Gastroesophageal sphincter (tissue), 4 donors: Measurements from ENCODE around the gene LRRC28. TPM values are rescaled to one million over a fixed set of nuclear protein-coding genes. Genes with fewer than 3 reads are reported as not detected.

Source experiments
- ATAC-seq: fragments of 150-250 bp; one replicate; pipeline ENCODE4 v1.9.1; 2016; ENCODE audit warnings: mild to moderate bottlenecking, moderate library complexity
- H3K27ac ChIP-seq, 4 donors: fragments of 200-600 bp; sonication (generic) in 3 of 4; 1 replicate in 3 of 4; 2 replicates in 1 of 4; pipeline ENCODE4 v1.5.1; 2016 to 2019
- H3K27me3 ChIP-seq: fragments of 200-600 bp; sonication (generic); one replicate; pipeline ENCODE4 v1.5.1; 2019
- H3K36me3 ChIP-seq, 2 donors: fragments of 200-600 bp; sonication (generic); one replicate each; pipeline ENCODE4 v1.5.1; 2019; ENCODE audit warnings: control low read depth in 1 of 2
- H3K4me1 ChIP-seq, 3 donors: fragments of 200-600 bp; sonication (generic); 1 replicate in 2 of 3; 2 replicates in 1 of 3; pipeline ENCODE4 v1.5.1; 2016 to 2019; ENCODE audit warnings: control low read depth in 2 of 3
- H3K4me3 ChIP-seq, 2 donors: fragments of 200-600 bp; sonication (generic); one replicate each; pipeline ENCODE4 v1.5.1; 2019; ENCODE audit warnings: mild to moderate bottlenecking in 1 of 2, moderate library complexity in 1 of 2
- H3K9me3 ChIP-seq, 3 donors: fragments of 200-600 bp; sonication (generic); one replicate each; pipeline ENCODE4 v1.5.1; 2017 to 2019; ENCODE audit warnings: control low read depth in 2 of 3
- EP300 ChIP-seq: sonication (generic); formaldehyde crosslinking; IDR thresholded peaks from one replicate; pipeline ENCODE4 v1.6.1; 2017; ENCODE audit warnings: antibody characterized with exemption, mild to moderate bottlenecking
- POLR2A ChIP-seq, 2 donors: fragments of 450-650 bp; IDR thresholded peaks; one replicate each; pipeline ENCODE4 v1.6.1; 2017; ENCODE audit warnings: antibody characterized with exemption in 2 of 2, mild to moderate bottlenecking in 2 of 2, moderate library complexity in 1 of 2
- POLR2AphosphoS5 ChIP-seq: sonication (generic); formaldehyde crosslinking; IDR thresholded peaks from one replicate; pipeline ENCODE4 v1.6.1; 2017; ENCODE audit warnings: antibody characterized with exemption
- WGBS, 2 donors: methylation state at CpG; one replicate each; pipeline ENCODE4 v1.1.5; 2018; ENCODE audit warnings: low coverage in 1 of 2; 5-methylcytosine and 5-hydroxymethylcytosine counted together
- total RNA-seq, 4 donors: library from RNA; depleted of rRNA; stranded (reverse); fragments of >200 nt; gene quantifications; one replicate each; pipeline ENCODE4 v1.1.0, GENCODE V29; 2016
- TF ChIP-seq, protein P1 (sequence below), 4 experiments: fragments of 200-600 bp in 2 of 4; fragments of 450-650 bp in 2 of 4; sonication (generic) in 1 of 4; IDR thresholded peaks; one replicate each; pipeline ENCODE4 v1.5.1; 2017 to 2019; ENCODE audit warnings: antibody characterized with exemption in 4 of 4, mild to moderate bottlenecking in 2 of 4, moderate library complexity in 2 of 4

The LRRC28 gene
- total RNA-seq, 4 donors from 2014 or later: 26.1 to 47.2 (median 28.5) TPM

DNA sequence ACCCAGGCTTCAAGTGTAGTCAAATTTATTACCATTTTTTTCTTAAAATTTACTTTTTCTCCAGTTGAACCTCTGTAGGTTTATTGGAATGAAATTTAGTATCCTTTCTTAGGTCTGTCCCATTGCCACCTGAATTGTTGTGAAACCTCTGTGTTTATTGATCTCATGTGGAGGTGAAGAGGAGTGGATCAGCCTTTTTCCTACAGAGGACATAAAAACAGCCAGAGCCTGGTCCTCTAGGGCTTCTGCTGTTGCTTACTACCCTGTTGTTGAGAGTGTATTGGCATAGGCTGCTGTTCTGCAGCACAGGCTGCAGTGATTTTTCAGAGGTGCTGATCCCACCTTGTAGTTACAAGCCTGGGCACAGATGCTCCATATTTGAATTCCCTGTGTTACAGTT, 44.6 kb downstream of the LRRC28 start:
- ATAC-seq: no peak
- no peaks in the 10 kb centered on the region for H3K27me3 ChIP-seq
- peaks cover 0 to 9% of the 10 kb centered on the region in 2 donors for H3K36me3 ChIP-seq
- peak overlapping the region in 2 of 4 donors; percentile 7 to 25 for H3K27ac ChIP-seq
- H3K4me1 ChIP-seq: peaks cover 0 to 19% (median 0%) of the 10 kb centered on the region in 3 donors
- H3K4me3 ChIP-seq: no peak overlapping the region
- TF ChIP-seq POLR2A (IDR thresholded peaks at IDR 0.05) (no peak), EP300 (no peak), POLR2AphosphoS5 (no peak)
- TF ChIP-seq, protein P1, sequence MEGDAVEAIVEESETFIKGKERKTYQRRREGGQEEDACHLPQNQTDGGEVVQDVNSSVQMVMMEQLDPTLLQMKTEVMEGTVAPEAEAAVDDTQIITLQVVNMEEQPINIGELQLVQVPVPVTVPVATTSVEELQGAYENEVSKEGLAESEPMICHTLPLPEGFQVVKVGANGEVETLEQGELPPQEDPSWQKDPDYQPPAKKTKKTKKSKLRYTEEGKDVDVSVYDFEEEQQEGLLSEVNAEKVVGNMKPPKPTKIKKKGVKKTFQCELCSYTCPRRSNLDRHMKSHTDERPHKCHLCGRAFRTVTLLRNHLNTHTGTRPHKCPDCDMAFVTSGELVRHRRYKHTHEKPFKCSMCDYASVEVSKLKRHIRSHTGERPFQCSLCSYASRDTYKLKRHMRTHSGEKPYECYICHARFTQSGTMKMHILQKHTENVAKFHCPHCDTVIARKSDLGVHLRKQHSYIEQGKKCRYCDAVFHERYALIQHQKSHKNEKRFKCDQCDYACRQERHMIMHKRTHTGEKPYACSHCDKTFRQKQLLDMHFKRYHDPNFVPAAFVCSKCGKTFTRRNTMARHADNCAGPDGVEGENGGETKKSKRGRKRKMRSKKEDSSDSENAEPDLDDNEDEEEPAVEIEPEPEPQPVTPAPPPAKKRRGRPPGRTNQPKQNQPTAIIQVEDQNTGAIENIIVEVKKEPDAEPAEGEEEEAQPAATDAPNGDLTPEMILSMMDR (IDR thresholded peaks at IDR 0.05): no peak
- H3K9me3 ChIP-seq: no peaks in the 10 kb centered on the region

GRCh38 chr15:99296386-99296785, 45.1 kb downstream of the LRRC28 start:
- peaks cover 0 to 9% of the 10 kb centered on the region in 2 donors for H3K36me3 ChIP-seq
- H3K4me3 ChIP-seq: no peak overlapping the region
- ATAC-seq: no peak
- H3K27me3 ChIP-seq: no peaks in the 10 kb centered on the region
- TF ChIP-seq POLR2AphosphoS5 (no peak), EP300 (no peak), POLR2A (IDR thresholded peaks at IDR 0.05) (no peak)
- TF ChIP-seq, protein P1 (IDR thresholded peaks at IDR 0.05): no peak
- H3K9me3 ChIP-seq: no peaks in the 10 kb centered on the region
- peaks cover 0 to 19% (median 0%) of the 10 kb centered on the region in 3 donors for H3K4me1 ChIP-seq
- 25 to 73% methylated on average over 2 of the region's 2 CpGs for WGBS, 2 donors
- peak overlapping the region in 3 of 4 donors; percentile 7 to 46 (median 25) for H3K27ac ChIP-seq

- TF ChIP-seq, protein P1 (IDR thresholded peaks at IDR 0.05): no peak
- TF ChIP-seq POLR2AphosphoS5 (no peak), EP300 (no peak), POLR2A (IDR thresholded peaks at IDR 0.05) (no peak)
- no peak overlapping the region for H3K27ac ChIP-seq
- H3K36me3 ChIP-seq: no peaks in the 10 kb centered on the region
- no peaks in the 10 kb centered on the region for H3K9me3 ChIP-seq
- ATAC-seq: no peak
- no peak overlapping the region for H3K4me3 ChIP-seq
- no peaks in the 10 kb centered on the region for H3K27me3 ChIP-seq
- WGBS, 2 donors: 47 to 70% methylated on average over 4 of the region's 4 CpGs
- peaks cover 0 to 22% (median 7%) of the 10 kb centered on the region in 3 donors for H3K4me1 ChIP-seq
These were observed 52.6 kb downstream of the LRRC28 start for GRCh38 chr15:99303907-99304306.

GRCh38 chr15:99305761-99306505, 54.7 kb downstream of the LRRC28 start:
- ATAC-seq: no peak
- no peaks in the 10 kb centered on the region for H3K27me3 ChIP-seq
- H3K9me3 ChIP-seq: no peaks in the 10 kb centered on the region
- 27 to 32% methylated on average over 5 to 8 of the region's 8 CpGs for WGBS, 2 donors
- no peak overlapping the region for H3K4me3 ChIP-seq
- H3K4me1 ChIP-seq: peaks cover 0 to 22% (median 7%) of the 10 kb centered on the region in 3 donors
- no peaks in the 10 kb centered on the region for H3K36me3 ChIP-seq
- no peak for TF ChIP-seq POLR2A (IDR thresholded peaks at IDR 0.05)
- TF ChIP-seq, protein P1 (IDR thresholded peaks at IDR 0.05): no peak
- TF ChIP-seq EP300: no peak
- peak; percentile 63 for TF ChIP-seq POLR2AphosphoS5
- H3K27ac ChIP-seq: peak overlapping the region in 2 of 4 donors; percentile 42 to 51
